CD4-positive, alpha-beta T cell (primary cell): Measurements from ENCODE around the gene AKT2. TPM values are rescaled to one million over a fixed set of nuclear protein-coding genes. Genes with fewer than 3 reads are reported as not detected.

Source experiments
- ATAC-seq: fragments of 200-7000 bp; cut with Tn5 transposase; one replicate; pipeline ENCODE4 v1.10.0; 2022; ENCODE audit warnings: mild to moderate bottlenecking; ENCODE audit not compliant: poor library complexity
- CTCF ChIA-PET: fragments of 350-600 bp; sonication (Branson Sonifier 250); formaldehyde crosslinking; loops from one replicate; lab custom pipeline; 2021; ENCODE audit warnings: antibody characterized with exemption, inconsistent platforms; lab: Charles Lee
- POLR2A ChIA-PET: fragments of 350-600 bp; sonication (Branson Sonifier 250); formaldehyde crosslinking; loops from one replicate; lab custom pipeline; 2021; ENCODE audit warnings: antibody characterized with exemption, inconsistent platforms; lab: Charles Lee
- DNase-seq, 14 experiments: peaks; one replicate each; pipeline ENCODE4 v3.0.0-alpha.2; 2013 to 2020; ENCODE audit warnings: mixed read lengths in 2 of 14
- H3K27ac ChIP-seq, 2 donors: one replicate each; pipeline versions ENCODE4 v1.5.1 to v1.7.0; 2013; ENCODE audit warnings: low read length in 2 of 2, low read depth in 1 of 2, mild to moderate bottlenecking in 1 of 2
- H3K27me3 ChIP-seq, 2 experiments: 1 replicate in 1 of 2; 2 replicates in 1 of 2; pipeline versions ENCODE4 v1.6.1 to v1.7.0; 2013; ENCODE audit warnings: low read length in 2 of 2, control low read depth in 1 of 2, mild to moderate bottlenecking in 1 of 2, moderate library complexity in 1 of 2; ENCODE audit not compliant: insufficient read depth in 2 of 2, control insufficient read depth in 1 of 2
- H3K36me3 ChIP-seq: one replicate; pipeline ENCODE4 v1.6.1; 2013; ENCODE audit warnings: low read length, control low read depth; ENCODE audit not compliant: insufficient read depth
- H3K4me1 ChIP-seq: one replicate; pipeline ENCODE4 v1.6.1; 2013; ENCODE audit warnings: low read length, control low read depth; ENCODE audit not compliant: insufficient read depth
- H3K4me3 ChIP-seq: one replicate; pipeline ENCODE4 v1.5.1; 2013; ENCODE audit warnings: mild to moderate bottlenecking, low read length, moderate library complexity
- H3K9me3 ChIP-seq, 2 experiments: 1 replicate in 1 of 2; 2 replicates in 1 of 2; pipeline versions ENCODE4 v1.6.1 to v1.7.0; 2013; ENCODE audit warnings: low read length in 2 of 2, mild to moderate bottlenecking in 2 of 2, control low read depth in 1 of 2, moderate library complexity in 1 of 2; ENCODE audit not compliant: control insufficient read depth in 1 of 2, insufficient read depth in 1 of 2
- H3K27ac Mint-ChIP-seq: one replicate; pipeline ENCODE4 v1.8.0; 2020; ENCODE audit warnings: mixed read lengths
- H3K27me3 Mint-ChIP-seq: one replicate; pipeline ENCODE4 v1.8.0; 2021; ENCODE audit warnings: mixed read lengths
- H3K36me3 Mint-ChIP-seq: one replicate; pipeline ENCODE4 v1.8.0; 2021; ENCODE audit warnings: low read depth, mixed read lengths
- H3K4me1 Mint-ChIP-seq: one replicate; pipeline ENCODE4 v1.8.0; 2021; ENCODE audit warnings: low read depth, mixed read lengths
- H3K4me3 Mint-ChIP-seq: one replicate; pipeline ENCODE4 v1.8.0; 2020; ENCODE audit warnings: mild to moderate bottlenecking, mixed read lengths
- H3K9me3 Mint-ChIP-seq: one replicate; pipeline ENCODE4 v1.8.0; 2020; ENCODE audit warnings: mixed read lengths
- intact Hi-C, 2 experiments: fragments of 100-400 bp; cut with DNase I in 1 of 2; cut with micrococcal nuclease in 1 of 2; formaldehyde crosslinking; loops; one replicate each; pipeline versions ENCODE4 v1.15.1 to v1.9.0; 2023 to 2025; cut with DNase I, micrococcal nuclease
- total RNA-seq, 174 experiments: library from RNA in 2 of 174; stranded (reverse) in 2 of 174; gene quantifications; one replicate each; pipeline ENCODE4 v1.2.3 and lab custom pipeline; 2021 to 2026
- TF ChIP-seq, protein P1 (sequence below): fragments of 200-600 bp; IDR thresholded peaks from one replicate; pipeline ENCODE4 v1.8.0; 2022; ENCODE audit warnings: antibody characterized with exemption, mild to moderate bottlenecking

AKT2 gene
- total RNA-seq, 2 experiments from 2014 or later, result 197 to 199 TPM

DNA sequence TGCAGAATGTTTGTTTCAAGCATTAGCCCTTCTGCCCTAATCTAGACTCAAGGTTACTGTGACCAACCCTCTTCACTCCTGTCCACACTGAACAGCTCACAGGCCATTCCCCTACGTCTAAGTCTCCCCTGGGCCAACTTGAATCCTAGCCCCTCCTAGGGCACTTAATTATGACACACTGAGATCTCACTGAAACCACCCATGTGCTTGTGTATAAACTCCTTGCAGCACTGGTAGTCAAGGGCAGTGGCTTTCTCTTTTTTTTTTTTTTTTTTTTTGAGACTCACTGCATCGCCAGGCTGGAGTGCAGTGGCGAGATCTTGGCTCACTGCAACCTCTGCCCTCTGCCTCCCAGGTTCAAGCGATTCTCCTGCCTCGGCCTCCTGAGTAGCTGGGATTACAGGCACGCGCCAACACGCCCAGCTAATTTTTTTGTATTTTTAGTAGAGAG, 1.9 kb upstream of the AKT2 start:
- TF ChIP-seq, protein P1, sequence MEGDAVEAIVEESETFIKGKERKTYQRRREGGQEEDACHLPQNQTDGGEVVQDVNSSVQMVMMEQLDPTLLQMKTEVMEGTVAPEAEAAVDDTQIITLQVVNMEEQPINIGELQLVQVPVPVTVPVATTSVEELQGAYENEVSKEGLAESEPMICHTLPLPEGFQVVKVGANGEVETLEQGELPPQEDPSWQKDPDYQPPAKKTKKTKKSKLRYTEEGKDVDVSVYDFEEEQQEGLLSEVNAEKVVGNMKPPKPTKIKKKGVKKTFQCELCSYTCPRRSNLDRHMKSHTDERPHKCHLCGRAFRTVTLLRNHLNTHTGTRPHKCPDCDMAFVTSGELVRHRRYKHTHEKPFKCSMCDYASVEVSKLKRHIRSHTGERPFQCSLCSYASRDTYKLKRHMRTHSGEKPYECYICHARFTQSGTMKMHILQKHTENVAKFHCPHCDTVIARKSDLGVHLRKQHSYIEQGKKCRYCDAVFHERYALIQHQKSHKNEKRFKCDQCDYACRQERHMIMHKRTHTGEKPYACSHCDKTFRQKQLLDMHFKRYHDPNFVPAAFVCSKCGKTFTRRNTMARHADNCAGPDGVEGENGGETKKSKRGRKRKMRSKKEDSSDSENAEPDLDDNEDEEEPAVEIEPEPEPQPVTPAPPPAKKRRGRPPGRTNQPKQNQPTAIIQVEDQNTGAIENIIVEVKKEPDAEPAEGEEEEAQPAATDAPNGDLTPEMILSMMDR, result no peak
- Histone ChIP-seq H3K27me3 (no peaks in the 10 kb centered on the region), H3K4me1 (peaks cover 39% of the 10 kb centered on the region), H3K9me3 (no peaks in the 10 kb centered on the region), H3K27ac (no peak overlapping the region), H3K36me3 (peaks cover 4% of the 10 kb centered on the region), H3K4me3 (no peak overlapping the region)
- intact Hi-C loops, result loop anchor here (1.0 to 10.0 kb wide), 5 partner anchors 96 to 942 kb away; partner anchors contain the start of genes LTBP4 (in 1 of the 2), MAP3K10 (in 1 of the 2), SAMD4B (in 1 of the 2) and SERTAD1 (in 1 of the 2)
- Mint-ChIP-seq H3K36me3 (peaks cover 16% of the 10 kb centered on the region), H3K9me3 (no peaks in the 10 kb centered on the region), H3K27me3 (no peaks in the 10 kb centered on the region), H3K4me3 (peak overlapping the region; percentile 61), H3K27ac (peak overlapping the region; percentile 93), H3K4me1 (peaks cover 35% of the 10 kb centered on the region)
- ChIA-PET POLR2A (no interaction called here), CTCF (no interaction called here)
- ATAC-seq (no peak), DNase-seq (no peak)

DNA sequence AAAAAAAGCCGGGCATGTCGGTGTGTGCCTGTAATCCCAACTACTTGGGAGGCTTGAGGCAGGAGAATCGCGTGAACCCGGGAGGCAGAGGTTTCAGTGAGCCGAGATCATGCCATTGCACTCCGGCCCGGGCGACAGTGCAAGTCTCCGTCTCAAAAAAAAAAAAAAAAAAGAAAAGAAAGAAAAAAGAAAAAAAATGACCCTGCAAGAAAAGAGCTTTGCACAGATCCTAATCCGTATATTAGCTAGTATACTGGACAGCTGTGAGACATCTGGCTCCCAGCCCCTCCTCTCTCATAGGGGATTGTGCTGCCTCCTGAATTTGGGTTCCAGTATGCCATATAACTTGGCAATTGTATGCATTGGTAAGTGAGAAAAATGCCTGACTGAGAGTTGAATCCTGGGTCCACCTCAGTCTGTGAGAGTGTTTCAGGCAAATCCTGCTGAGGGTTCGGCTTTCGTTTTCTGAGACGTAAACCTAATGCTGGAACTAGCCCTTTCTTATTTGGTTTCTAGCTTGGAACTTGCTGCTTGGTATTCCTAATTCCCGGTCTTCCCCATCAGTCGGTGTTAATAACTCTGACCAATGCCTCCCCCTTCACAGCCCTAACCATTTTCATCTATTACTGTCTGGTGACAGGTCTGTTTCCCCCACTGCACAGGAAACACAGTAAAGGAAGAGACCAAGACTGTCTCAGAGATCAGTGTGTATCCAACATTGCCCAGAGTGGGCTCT, 1.3 kb upstream of the AKT2 start:
- Mint-ChIP-seq H3K4me1 (peaks cover 41% of the 10 kb centered on the region), H3K36me3 (peaks cover 16% of the 10 kb centered on the region), H3K27ac (peak overlapping the region; percentile 93), H3K4me3 (peak overlapping the region; percentile 61), H3K27me3 (no peaks in the 10 kb centered on the region), H3K9me3 (no peaks in the 10 kb centered on the region)
- H3K36me3 ChIP-seq, result peaks cover 8% of the 10 kb centered on the region
- H3K27me3 ChIP-seq, result no peaks in the 10 kb centered on the region
- ATAC-seq (no peak), DNase-seq (no peak)
- H3K4me3 ChIP-seq, result no peak overlapping the region
- TF ChIP-seq, protein P1, result no peak
- ChIA-PET POLR2A (interaction anchor here (0.7 to 2.0 kb wide), 11 partner anchors 12 to 1912 kb away, joined by 3 to 11 read pairs (median 4); partner anchors contain the start of genes BLVRB, C19orf47, DYRK1B and HNRNPUL1), CTCF (no interaction called here)
- H3K27ac ChIP-seq, result peak overlapping the region; percentile 58 to 78
- intact Hi-C loops, result loop anchor here (1.0 to 10.0 kb wide), 5 partner anchors 95 to 942 kb away; partner anchors contain the start of genes LTBP4 (in 1 of the 2), MAP3K10 (in 1 of the 2), SAMD4B (in 1 of the 2) and SERTAD1 (in 1 of the 2)
- H3K4me1 ChIP-seq, result peaks cover 45% of the 10 kb centered on the region
- no peaks in the 10 kb centered on the region for H3K9me3 ChIP-seq

DNA sequence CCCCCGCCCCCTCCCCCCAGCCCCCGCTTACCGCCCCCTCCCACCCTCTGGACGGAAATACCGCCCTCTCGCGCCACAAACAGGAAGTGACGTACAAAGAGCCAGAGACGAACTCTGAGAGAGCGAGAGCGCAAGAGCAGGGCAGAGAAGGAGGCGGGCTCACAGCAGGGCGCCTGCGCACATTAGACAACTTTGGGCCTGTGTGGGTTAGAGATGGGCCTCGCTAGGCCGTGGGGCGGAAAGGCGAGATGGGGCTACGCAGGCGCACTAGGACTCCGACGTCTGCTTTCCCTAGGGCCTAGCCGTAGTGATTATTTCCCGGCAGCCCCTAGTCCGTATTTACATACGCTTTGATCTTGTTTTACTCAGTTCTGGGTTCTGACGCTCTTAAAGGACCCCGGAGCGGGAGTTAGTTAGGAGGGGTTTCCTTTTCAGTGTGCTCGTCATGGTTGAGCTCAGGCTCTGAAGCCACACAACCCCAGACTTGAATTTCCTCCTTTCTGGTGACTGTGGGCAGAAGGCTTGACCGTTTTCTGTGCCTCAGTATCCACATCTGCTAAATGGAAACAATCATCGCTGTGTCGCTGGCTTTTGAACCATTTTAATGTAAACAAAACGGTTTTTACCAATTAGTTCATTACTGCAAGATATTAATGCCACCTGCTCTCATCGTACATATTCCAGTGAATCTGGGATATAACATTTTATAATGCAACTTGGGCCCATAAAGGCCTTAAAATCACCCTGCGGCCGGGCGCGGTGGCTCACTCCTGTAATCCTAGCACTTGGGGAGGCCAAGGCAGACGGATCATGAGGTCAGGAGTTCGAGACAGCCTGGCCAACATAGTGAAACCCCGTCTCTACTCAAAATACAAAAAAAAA, 449 bp upstream of the AKT2 start:
- ChIA-PET CTCF (interaction anchor here (2.3 kb wide), 1 partner anchor 20 kb away, joined by 7 read pairs; no protein-coding TSS in a partner anchor), POLR2A (interaction anchor here (0.6 to 2.0 kb wide), 23 partner anchors 8 to 1911 kb away, joined by 3 to 11 read pairs (median 4); partner anchors contain the start of genes BLVRB, C19orf47, DYRK1B and HNRNPUL1)
- H3K4me1 Mint-ChIP-seq, result peaks cover 46% of the 10 kb centered on the region
- peak; percentile 94 to 100 (median 98) for DNase-seq
- no peaks in the 10 kb centered on the region for H3K9me3 Mint-ChIP-seq
- H3K4me3 ChIP-seq, result peak overlapping the region; percentile 68
- peaks cover 52% of the 10 kb centered on the region for H3K4me1 ChIP-seq
- no peaks in the 10 kb centered on the region for H3K9me3 ChIP-seq
- intact Hi-C loops, result loop anchor here (1.0 to 10.0 kb wide), 7 partner anchors 63 to 941 kb away; partner anchors contain the start of genes C19orf47 (in 2 of the 2), PLD3 (in 2 of the 2), LTBP4 (in 1 of the 2) and MAP3K10 (in 1 of the 2)
- peak overlapping the region; percentile 89 for H3K4me3 Mint-ChIP-seq
- peaks cover 8% of the 10 kb centered on the region for H3K36me3 ChIP-seq
- no peaks in the 10 kb centered on the region for H3K27me3 ChIP-seq
- peak overlapping the region; percentile 93 for H3K27ac Mint-ChIP-seq
- TF ChIP-seq, protein P1, result no peak
- peaks cover 17% of the 10 kb centered on the region for H3K36me3 Mint-ChIP-seq
- ATAC-seq, result peak; percentile 75
- H3K27ac ChIP-seq, result peak overlapping the region; percentile 78 to 90
- no peaks in the 10 kb centered on the region for H3K27me3 Mint-ChIP-seq
